HG03135 (cell line): ENCODE results near the gene KSR2.

Source experiments
- ATAC-seq: cut with Tn5 transposase; IDR thresholded peaks from one replicate; pipeline ENCODE4 v1.9.1; 2021; ENCODE audit warnings: mild to moderate bottlenecking, moderate library complexity; ENCODE audit not compliant: unreplicated experiment

KSR2 gene

GRCh38 chr12:117702741-117703140 lies 266.0 kb downstream of the KSR2 start:
- no peak for ATAC-seq

GRCh38 chr12:117699575-117699974 lies 269.2 kb downstream of the KSR2 start:
- no peak for ATAC-seq

GRCh38 chr12:117699118-117699517 lies 269.7 kb downstream of the KSR2 start:
- ATAC-seq: no peak

GRCh38 chr12:117695956-117696355 lies 272.8 kb downstream of the KSR2 start:
- ATAC-seq: no peak

- ATAC-seq: no peak
Measured at GRCh38 chr12:117692512-117692911, 276.3 kb downstream of the KSR2 start.

GRCh38 chr12:117689857-117690256 lies 278.9 kb downstream of the KSR2 start:
- ATAC-seq: no peak

- no peak for ATAC-seq
Measured at GRCh38 chr12:117688446-117688845, 280.3 kb downstream of the KSR2 start.

- ATAC-seq: no peak
Measured at GRCh38 chr12:117686911-117687377, 281.8 kb downstream of the KSR2 start.

GRCh38 chr12:117686210-117686609 lies 282.6 kb downstream of the KSR2 start:
- no peak for ATAC-seq

GRCh38 chr12:117685110-117685926 lies 283.5 kb downstream of the KSR2 start:
- ATAC-seq: no peak

- no peak for ATAC-seq
Measured at GRCh38 chr12:117684471-117684870, 284.3 kb downstream of the KSR2 start.

GRCh38 chr12:117680312-117680711 lies 288.5 kb downstream of the KSR2 start:
- no peak for ATAC-seq

- ATAC-seq: no peak
Measured at GRCh38 chr12:117679776-117680175, 289.0 kb downstream of the KSR2 start.

- ATAC-seq: no peak
Measured at GRCh38 chr12:117674763-117675162, 294.0 kb downstream of the KSR2 start.

GRCh38 chr12:117674313-117674712 lies 294.5 kb downstream of the KSR2 start:
- no peak for ATAC-seq

GRCh38 chr12:117671734-117672133 lies 297.1 kb downstream of the KSR2 start:
- ATAC-seq: no peak

GRCh38 chr12:117664169-117664568 lies 304.6 kb downstream of the KSR2 start:
- ATAC-seq: no peak

- ATAC-seq: no peak
Measured at GRCh38 chr12:117662620-117663395, 306.0 kb downstream of the KSR2 start.

- no peak for ATAC-seq
Measured at GRCh38 chr12:117662220-117662619, 306.6 kb downstream of the KSR2 start.

GRCh38 chr12:117661471-117661870 lies 307.3 kb downstream of the KSR2 start:
- ATAC-seq: no peak

GRCh38 chr12:117660896-117661295 lies 307.9 kb downstream of the KSR2 start:
- ATAC-seq: no peak

- ATAC-seq: no peak
Measured at GRCh38 chr12:117658226-117658625, 310.6 kb downstream of the KSR2 start.
